HG03432 (cell line): ENCODE data around the gene KCNQ1OT1.

Experiments
- ATAC-seq: cut with Tn5 transposase; IDR thresholded peaks from one replicate; pipeline ENCODE4 v1.9.1; 2021; ENCODE audit warnings: mild to moderate bottlenecking, moderate library complexity; ENCODE audit not compliant: unreplicated experiment

The KCNQ1OT1 gene

GRCh38 chr11:2737226-2737590 is 37.4 kb upstream of the KCNQ1OT1 start:
- no peak for ATAC-seq

GRCh38 chr11:2736577-2737225 is 36.9 kb upstream of the KCNQ1OT1 start:
- ATAC-seq: no peak

- no peak for ATAC-seq
These were observed 35.3 kb upstream of the KCNQ1OT1 start for GRCh38 chr11:2735053-2735589.

- ATAC-seq: no peak
These were observed 34.6 kb upstream of the KCNQ1OT1 start for GRCh38 chr11:2734181-2735052.

DNA sequence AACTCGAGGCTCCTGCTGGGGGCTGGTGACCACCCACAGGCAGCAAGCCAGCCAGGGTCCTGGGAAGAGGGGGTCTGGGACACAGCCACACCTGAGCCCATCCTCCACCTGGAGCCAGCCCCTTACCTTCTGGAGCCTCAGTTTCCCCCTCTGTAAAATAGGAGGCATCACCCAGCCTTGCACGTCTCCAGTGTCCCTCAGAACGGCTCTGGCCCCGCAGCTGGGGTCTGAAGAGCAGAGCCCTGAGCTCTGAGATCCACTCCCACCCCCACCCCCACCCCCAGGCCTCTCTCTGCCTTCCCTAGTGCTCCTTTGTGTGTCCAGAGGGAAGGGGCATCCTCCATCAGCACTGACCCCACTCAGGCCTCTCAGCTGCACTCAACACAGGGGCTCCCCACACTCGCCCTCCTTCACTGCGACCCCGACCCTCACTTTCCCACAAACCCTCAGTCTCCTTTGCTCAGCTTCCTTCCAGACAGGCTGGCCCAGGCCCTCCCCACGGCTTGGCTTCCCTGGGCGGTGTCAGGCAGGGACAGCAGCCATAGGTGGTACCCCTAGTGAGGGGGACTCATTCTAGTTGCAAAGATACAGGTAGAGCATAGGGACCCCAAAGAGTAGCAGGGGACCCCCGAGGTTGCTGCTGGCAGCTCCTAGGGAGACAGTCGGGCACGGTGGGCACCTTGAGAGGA is 33.3 kb upstream of the KCNQ1OT1 start:
- ATAC-seq: no peak

DNA sequence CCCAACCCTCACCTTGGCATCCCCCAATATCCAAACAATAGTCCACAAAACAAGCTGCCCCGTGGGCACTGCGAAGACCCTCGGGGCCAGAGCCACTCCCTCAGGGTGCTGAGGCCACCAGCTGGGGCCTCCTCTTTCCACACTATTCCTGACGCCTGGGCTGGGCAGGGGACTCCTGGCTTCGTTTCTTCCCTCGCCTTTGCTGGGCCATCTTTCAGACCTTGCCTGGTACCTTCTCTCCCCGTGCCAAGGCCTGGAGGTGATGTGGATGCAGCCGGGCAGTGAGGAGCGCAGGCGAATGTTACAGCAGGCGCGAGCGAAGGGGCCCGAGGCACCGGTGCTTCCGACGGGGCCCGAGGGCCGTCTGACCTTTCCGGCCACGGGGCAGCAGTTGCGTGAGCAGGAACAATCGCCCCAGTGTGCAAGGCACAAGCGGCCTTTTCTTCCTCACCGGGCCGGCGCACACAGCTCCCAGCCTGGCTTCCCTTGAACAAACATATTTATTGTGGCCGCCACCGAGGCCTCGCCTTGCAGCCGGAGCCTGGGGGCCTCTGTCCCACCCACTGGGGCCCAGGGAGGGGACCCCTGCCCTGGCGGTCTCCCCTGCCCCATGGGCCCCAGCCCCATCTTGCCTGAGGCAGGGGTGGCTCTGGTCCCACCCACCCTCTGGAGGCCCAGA is 32.6 kb upstream of the KCNQ1OT1 start:
- ATAC-seq: no peak

DNA sequence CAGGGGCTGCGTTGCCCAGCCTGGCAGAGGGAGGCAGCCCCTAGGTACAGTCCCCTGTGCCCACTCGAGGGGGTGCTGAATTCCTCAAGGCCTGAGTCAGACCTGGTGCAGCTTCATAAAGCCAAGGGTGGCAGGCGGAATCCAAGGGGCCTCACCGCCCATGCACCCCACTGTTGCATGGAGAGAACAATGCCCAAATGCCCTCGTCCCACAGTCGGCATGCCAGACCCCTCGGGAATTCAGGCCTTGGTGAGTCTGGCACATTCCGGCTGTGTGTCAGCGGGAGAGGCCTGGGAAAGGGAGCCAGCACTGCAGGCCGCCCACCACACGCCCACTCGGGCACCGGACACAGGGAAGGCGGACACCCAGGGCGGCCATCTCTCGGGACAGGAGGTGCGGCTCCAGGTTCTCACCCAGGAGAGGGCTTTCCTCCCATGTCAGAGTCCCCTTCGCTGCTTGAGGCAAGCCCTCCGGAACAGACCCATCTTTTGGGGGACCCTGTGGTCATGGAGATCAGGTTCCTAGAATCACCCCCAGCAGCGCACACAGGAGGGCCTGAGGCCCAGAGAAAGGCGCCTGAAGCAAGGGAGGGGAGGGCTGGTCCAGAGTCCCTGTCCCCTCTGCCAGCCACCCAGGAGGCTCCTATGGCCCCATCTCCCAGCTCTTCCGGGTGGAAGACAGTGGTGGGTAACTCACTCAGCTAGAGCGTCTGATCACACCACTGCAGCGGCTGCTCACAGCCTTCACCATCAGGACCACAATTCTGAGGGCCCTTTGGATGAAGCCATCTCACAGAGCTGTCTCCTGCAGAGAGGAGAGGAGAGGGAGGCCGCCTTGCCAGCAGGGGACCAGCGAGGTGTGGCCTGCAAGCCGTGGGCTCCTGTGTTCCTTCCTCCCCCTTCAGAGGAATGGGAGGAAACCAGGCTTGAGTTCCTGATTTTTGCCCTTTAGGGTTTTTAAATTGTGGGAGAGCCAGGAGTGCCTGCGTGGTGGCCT is 31.6 kb upstream of the KCNQ1OT1 start:
- no peak for ATAC-seq

GRCh38 chr11:2730272-2731129 is 30.7 kb upstream of the KCNQ1OT1 start:
- ATAC-seq: no peak

DNA sequence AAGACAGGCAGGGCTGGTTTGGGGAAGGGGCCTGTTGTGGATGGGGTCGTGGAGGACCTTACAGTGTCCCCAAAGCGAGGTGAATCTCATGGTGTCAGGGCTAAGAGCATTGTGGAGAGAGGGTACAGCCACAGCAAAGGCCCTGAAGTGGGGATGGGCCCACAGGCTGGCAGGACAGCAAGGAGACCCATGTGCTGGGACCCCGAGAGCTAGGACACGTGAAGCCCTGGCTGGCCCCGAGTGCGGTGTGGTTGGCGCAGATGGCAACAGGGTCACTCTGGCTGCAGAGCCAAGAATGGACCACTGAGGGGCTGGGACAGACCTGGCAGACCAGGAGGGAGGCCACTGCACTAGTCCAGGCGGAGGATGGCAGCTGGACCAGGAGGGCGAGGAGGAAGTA is 30.0 kb upstream of the KCNQ1OT1 start:
- no peak for ATAC-seq

GRCh38 chr11:2728663-2729332 is 29.0 kb upstream of the KCNQ1OT1 start:
- ATAC-seq: no peak

DNA sequence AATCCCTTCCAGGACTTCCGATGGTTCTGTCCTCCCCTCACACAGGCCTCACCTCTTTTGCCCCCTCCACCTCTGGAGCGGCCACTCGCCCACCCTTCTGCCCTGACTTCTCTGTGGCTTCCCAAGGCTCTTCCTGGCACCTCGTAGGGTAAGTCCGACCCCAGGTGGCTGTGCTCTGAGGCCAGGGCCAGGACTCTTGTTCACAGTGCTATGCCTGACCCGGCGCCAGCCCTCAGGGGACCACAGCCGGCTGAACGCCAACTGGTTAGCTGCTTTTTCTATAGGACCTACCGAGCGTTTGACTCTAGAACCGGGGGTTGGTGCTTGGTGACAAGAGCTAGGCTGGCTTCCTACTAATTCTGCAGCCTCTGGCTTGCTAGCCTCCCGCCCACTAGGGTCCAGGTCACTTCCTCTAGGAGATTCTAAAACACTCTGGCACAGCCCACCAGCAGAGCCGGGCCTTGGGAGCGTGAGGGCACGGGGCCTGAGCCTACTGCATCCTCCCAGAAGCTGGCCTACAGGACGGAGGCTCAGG is 28.4 kb upstream of the KCNQ1OT1 start:
- no peak for ATAC-seq

DNA sequence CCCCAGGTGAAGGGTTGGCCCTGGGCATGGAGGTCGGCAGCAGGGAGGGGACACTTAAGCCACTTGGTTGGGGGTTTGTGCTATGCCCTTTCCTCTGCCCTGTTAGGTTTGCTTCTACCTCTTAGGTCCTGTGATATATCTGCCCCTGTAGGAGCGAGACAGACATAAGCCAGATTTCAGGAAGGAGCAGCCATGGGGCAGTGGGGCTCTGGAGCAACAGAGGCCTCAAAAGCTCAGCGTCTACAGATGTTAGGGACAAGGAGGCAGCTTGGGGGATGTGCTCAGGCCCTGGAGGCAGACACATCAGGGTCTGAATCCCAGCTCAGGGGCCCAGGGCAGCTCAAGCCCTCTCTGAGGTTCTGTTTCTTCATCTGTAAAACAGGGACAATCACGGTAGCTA is 27.2 kb upstream of the KCNQ1OT1 start:
- no peak for ATAC-seq

GRCh38 chr11:2725368-2726300 is 25.8 kb upstream of the KCNQ1OT1 start:
- ATAC-seq: no peak

DNA sequence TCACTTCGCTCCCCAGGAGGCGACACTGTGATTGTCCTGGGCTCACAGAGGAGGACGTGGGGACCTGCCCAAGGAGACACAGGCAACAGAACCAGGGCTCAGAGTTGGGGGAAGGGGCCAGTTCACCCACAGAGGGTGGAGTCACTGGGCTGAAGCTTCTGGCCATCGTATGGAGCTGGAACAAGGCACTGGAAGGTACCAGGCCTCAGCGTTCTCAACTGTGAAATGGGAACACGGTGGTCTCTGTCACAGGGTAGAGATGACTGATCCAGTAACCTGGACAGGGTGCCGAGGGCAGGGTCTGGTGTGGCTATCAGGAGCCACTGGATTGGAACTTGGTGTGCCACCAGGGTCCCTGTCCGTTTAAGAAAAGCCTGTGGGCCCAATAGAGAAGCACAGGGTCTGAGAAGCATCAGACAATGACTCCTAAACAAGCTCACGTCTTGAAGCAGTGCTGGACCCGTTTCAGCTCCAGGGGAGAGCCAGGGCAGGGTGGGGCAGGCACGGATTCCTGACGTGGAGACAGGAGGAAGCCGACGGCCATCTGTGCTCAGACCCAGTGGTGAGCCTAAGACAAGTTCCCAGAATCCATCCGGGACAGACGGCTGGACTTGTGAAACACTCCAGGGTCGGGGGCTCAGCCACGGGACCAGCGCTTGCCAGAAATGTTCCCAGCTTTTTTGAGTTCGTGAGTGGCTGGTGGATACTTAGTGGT is 25.0 kb upstream of the KCNQ1OT1 start:
- no peak for ATAC-seq

DNA sequence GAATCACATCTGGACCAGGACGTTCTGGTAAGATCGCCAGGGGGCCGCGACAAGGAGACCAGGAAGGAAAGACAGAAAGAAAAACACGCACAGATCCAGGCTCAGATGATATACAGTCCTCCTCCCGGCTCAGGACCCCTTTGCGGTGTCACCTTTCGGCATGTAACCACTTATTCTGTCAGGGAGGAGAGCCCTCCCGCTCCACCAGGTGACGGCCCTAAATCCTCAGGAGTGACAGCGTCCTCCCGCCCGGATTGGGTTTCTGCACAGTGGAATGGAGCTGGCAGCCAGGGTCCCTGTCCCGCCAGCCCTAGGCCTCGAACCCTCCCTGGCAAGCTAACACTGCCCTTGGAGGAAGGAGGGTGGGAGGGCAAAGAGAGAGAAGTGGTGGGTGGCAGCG is 24.3 kb upstream of the KCNQ1OT1 start:
- ATAC-seq: no peak

DNA sequence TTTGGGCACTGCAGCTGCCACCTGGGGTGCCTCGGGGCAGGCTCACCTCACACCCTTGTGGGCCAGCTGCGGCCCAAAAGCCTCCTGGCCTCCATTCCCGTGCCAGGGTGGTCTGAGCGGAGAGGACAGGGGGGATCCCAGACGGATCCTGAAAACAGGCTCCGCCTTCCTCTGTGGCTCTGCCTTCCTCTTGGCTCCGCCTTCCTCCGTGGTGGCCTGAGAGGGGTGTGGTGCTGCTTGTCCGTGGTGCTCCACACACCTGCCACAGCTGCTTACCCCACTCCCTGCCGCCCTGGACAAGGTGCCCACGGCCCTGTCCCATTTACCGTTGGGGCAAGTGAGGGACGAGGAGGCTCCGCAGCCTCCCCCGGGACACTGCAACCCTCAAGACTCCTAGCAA is 23.2 kb upstream of the KCNQ1OT1 start:
- no peak for ATAC-seq
